ENCODE measurements around the gene CTBP2.

Gene CTBP2

DNA sequence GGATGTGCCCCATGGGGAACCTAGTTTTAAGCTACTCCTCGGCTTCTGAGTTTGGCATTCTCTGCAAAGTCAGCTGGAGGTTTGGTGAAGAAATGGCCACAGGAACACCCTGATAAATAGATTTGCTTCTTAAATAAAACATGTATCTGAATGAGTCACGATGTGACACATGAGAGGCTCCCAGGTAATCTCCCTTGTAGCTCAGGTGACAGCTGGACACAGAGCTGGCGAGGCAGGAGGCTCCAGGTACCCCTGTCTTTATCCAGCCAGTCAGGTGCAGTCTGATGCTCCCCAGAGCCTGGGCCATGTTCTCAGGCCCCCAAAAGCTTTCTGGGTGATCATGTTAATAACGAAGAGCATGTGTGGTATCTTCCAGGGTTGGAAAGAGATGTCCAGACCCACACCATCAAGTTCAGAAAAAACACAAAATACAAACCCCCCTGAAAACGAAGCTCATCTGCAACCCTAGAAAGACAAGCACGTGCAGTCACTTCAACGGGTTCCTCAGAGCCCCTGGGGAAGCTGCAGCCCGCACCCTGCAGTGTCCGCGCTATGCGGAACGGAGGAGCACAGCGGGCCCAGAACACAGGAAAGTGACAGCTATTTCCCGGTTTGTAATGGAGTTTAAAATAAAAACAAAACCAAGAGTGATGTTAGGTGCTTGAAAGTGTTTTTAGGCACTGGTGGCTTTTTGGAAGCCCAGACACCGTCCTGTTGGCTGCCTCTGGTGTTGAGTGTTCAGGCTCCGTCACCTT, 149.0 kb downstream of the CTBP2 start:
- Histone ChIP-seq H3K9ac (ENCODE audit: low read length) (no peak overlapping the region), H3K36me3 (ENCODE audit: low read length) (no peaks in the 10 kb centered on the region), H2AFZ (ENCODE audit: low read depth, low read length, severe bottlenecking) (no peak overlapping the region), H3K9me2 (replicated peaks; ENCODE audit: insufficient read depth, low read length) (no peaks in the 10 kb centered on the region), H3F3A (ENCODE audit: insufficient read depth) (no peaks in the 10 kb centered on the region), H3K27me3 (ENCODE audit: low read length) (no peaks in the 10 kb centered on the region), H3K9me3 (ENCODE audit: insufficient read depth, low read length) (no peaks in the 10 kb centered on the region), H3K4me2 (ENCODE audit: low read depth, low read length, poor library complexity, severe bottlenecking) (no peak overlapping the region), H3K4me3 (ENCODE audit: insufficient read depth, low read length, poor library complexity, severe bottlenecking) (no peak overlapping the region), H3K27ac (ENCODE audit: low read depth, low read length) (no peak overlapping the region), H4K20me1 (ENCODE audit: low read depth, low read length) (no peaks in the 10 kb centered on the region), H3K79me2 (ENCODE audit: insufficient read depth, low read length) (no peaks in the 10 kb centered on the region)
- no peak for TF ChIP-seq EZH2phosphoT487 (conservative IDR thresholded peaks at IDR 0.05; ENCODE audit: low read length)
- TF ChIP-seq, protein P1, sequence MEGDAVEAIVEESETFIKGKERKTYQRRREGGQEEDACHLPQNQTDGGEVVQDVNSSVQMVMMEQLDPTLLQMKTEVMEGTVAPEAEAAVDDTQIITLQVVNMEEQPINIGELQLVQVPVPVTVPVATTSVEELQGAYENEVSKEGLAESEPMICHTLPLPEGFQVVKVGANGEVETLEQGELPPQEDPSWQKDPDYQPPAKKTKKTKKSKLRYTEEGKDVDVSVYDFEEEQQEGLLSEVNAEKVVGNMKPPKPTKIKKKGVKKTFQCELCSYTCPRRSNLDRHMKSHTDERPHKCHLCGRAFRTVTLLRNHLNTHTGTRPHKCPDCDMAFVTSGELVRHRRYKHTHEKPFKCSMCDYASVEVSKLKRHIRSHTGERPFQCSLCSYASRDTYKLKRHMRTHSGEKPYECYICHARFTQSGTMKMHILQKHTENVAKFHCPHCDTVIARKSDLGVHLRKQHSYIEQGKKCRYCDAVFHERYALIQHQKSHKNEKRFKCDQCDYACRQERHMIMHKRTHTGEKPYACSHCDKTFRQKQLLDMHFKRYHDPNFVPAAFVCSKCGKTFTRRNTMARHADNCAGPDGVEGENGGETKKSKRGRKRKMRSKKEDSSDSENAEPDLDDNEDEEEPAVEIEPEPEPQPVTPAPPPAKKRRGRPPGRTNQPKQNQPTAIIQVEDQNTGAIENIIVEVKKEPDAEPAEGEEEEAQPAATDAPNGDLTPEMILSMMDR (IDR thresholded peaks at IDR 0.05; ENCODE audit: insufficient read depth, low read length, poor library complexity, severe bottlenecking): no peak

DNA sequence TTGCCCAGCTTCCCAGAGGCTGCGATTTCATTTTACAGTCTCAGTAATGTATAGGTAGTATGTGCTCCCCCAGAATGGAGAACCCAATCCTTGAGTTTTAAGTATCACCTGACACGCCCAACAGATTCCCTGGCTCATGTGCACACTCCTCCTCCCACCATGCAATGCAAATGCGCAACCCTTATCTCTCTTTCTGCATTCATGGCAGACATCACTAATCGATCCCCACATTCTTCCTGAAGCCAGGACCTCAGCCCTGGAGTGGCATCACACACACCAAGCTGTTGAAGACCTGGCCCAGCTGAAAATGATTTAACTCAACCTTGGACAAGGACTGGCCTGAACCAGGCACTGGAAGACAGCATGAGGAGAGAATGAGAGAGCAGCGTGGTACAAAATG, 150.0 kb downstream of the CTBP2 start:
- no peak overlapping the region for H2AFZ ChIP-seq (ENCODE audit: low read depth, low read length, severe bottlenecking)
- H3K36me3 ChIP-seq (ENCODE audit: low read length): no peaks in the 10 kb centered on the region
- no peaks in the 10 kb centered on the region for H3K27me3 ChIP-seq (ENCODE audit: low read length)
- no peak overlapping the region for H3K4me2 ChIP-seq (ENCODE audit: low read depth, low read length, poor library complexity, severe bottlenecking)
- no peak overlapping the region for H3K9ac ChIP-seq (ENCODE audit: low read length)
- H4K20me1 ChIP-seq (ENCODE audit: low read depth, low read length): no peaks in the 10 kb centered on the region
- no peaks in the 10 kb centered on the region for H3K9me2 ChIP-seq (replicated peaks; ENCODE audit: insufficient read depth, low read length)
- no peaks in the 10 kb centered on the region for H3K79me2 ChIP-seq (ENCODE audit: insufficient read depth, low read length)
- H3K27ac ChIP-seq (ENCODE audit: low read depth, low read length): no peak overlapping the region
- no peaks in the 10 kb centered on the region for H3F3A ChIP-seq (ENCODE audit: insufficient read depth)
- H3K9me3 ChIP-seq (ENCODE audit: insufficient read depth, low read length): no peaks in the 10 kb centered on the region
- TF ChIP-seq, protein P1 (IDR thresholded peaks at IDR 0.05; ENCODE audit: insufficient read depth, low read length, poor library complexity, severe bottlenecking): no peak
- no peak for TF ChIP-seq EZH2phosphoT487 (conservative IDR thresholded peaks at IDR 0.05; ENCODE audit: low read length)
- no peak overlapping the region for H3K4me3 ChIP-seq (ENCODE audit: insufficient read depth, low read length, poor library complexity, severe bottlenecking)

GRCh38 chr10:125009661-125010161, 150.7 kb downstream of the CTBP2 start:
- no peak overlapping the region for H3K4me3 ChIP-seq (ENCODE audit: insufficient read depth, low read length, poor library complexity, severe bottlenecking)
- no peaks in the 10 kb centered on the region for H3K36me3 ChIP-seq (ENCODE audit: low read length)
- H3K27ac ChIP-seq (ENCODE audit: low read depth, low read length): no peak overlapping the region
- H3F3A ChIP-seq (ENCODE audit: insufficient read depth): no peaks in the 10 kb centered on the region
- H3K79me2 ChIP-seq (ENCODE audit: insufficient read depth, low read length): no peaks in the 10 kb centered on the region
- no peaks in the 10 kb centered on the region for H3K9me3 ChIP-seq (ENCODE audit: insufficient read depth, low read length)
- H3K27me3 ChIP-seq (ENCODE audit: low read length): no peaks in the 10 kb centered on the region
- no peak overlapping the region for H3K9ac ChIP-seq (ENCODE audit: low read length)
- H3K9me2 ChIP-seq (replicated peaks; ENCODE audit: insufficient read depth, low read length): no peaks in the 10 kb centered on the region
- TF ChIP-seq EZH2phosphoT487 (conservative IDR thresholded peaks at IDR 0.05; ENCODE audit: low read length): no peak
- TF ChIP-seq, protein P1 (IDR thresholded peaks at IDR 0.05; ENCODE audit: insufficient read depth, low read length, poor library complexity, severe bottlenecking): no peak
- no peak overlapping the region for H3K4me2 ChIP-seq (ENCODE audit: low read depth, low read length, poor library complexity, severe bottlenecking)
- no peaks in the 10 kb centered on the region for H4K20me1 ChIP-seq (ENCODE audit: low read depth, low read length)
- H2AFZ ChIP-seq (ENCODE audit: low read depth, low read length, severe bottlenecking): no peak overlapping the region
